ENCODE measurements around the gene PHF10. TPM values are rescaled to one million over a fixed set of nuclear protein-coding genes. Genes with fewer than 3 reads are reported as not detected.
A peak's percentile ranks its signal among the peaks of the same experiment; 100 is the strongest.

PHF10 gene
- total RNA-seq, 4 donors from 2014 or later = 25.8 to 67.9 (median 31.5) TPM

GRCh38 chr6:169729961-169730360 is 5.7 kb upstream of the PHF10 start:
- H3K4me1 ChIP-seq = peaks cover 0 to 9% (median 0%) of the 10 kb centered on the region in 3 donors
- H3K36me3 ChIP-seq = no peaks in the 10 kb centered on the region

GRCh38 chr6:169726963-169727362 is 2.7 kb upstream of the PHF10 start:
- intact Hi-C loops (cut with DNase I) = no loop called here
- Histone ChIP-seq H3K4me3 (no peak overlapping the region), H3K9me3 (no peaks in the 10 kb centered on the region), H3K36me3 (no peaks in the 10 kb centered on the region), H3K4me1 (peaks cover 0 to 23% (median 6%) of the 10 kb centered on the region in 3 donors), H3K27ac (no peak overlapping the region), H3K27me3 (no peaks in the 10 kb centered on the region)
- no peak for DNase-seq
- no peak for TF ChIP-seq CTCF (IDR thresholded peaks at IDR 0.05)
- TF ChIP-seq POLR2A (IDR thresholded peaks at IDR 0.05) = no peak

More at GRCh38 chr6:169729961-169730360, 5.7 kb upstream of the PHF10 start:
- intact Hi-C loops (cut with DNase I) = no loop called here
- TF ChIP-seq POLR2A (IDR thresholded peaks at IDR 0.05) (no peak), CTCF (IDR thresholded peaks at IDR 0.05) (no peak)
- Histone ChIP-seq H3K27me3 (no peaks in the 10 kb centered on the region), H3K4me3 (no peak overlapping the region), H3K27ac (no peak overlapping the region), H3K9me3 (no peaks in the 10 kb centered on the region)
- no peak for DNase-seq

GRCh38 chr6:169726049-169726400 is 1.7 kb upstream of the PHF10 start:
- 100% methylated on average over 1 of the region's 1 CpG for WGBS, 2 donors
- Histone ChIP-seq H3K9me3 (no peaks in the 10 kb centered on the region), H3K4me3 (no peak overlapping the region), H3K27me3 (no peaks in the 10 kb centered on the region), H3K36me3 (no peaks in the 10 kb centered on the region), H3K4me1 (peaks cover 8 to 32% (median 11%) of the 10 kb centered on the region in 3 donors), H3K27ac (peak overlapping the region in 3 of 4 donors; percentile 31 to 98 (median 95))
- no peak for TF ChIP-seq CTCF (IDR thresholded peaks at IDR 0.05)
- no peak for TF ChIP-seq POLR2A (IDR thresholded peaks at IDR 0.05)
- no peak for DNase-seq
- intact Hi-C loops (cut with DNase I) = no loop called here

- DNase-seq = no peak
- peak overlapping the region; percentile 93 to 99 (median 96) for H3K27ac ChIP-seq
- intact Hi-C loops (cut with DNase I) = no loop called here
- no peaks in the 10 kb centered on the region for H3K27me3 ChIP-seq
- peak in 2 of 4 donors; percentile 38 to 45 for TF ChIP-seq POLR2A (IDR thresholded peaks at IDR 0.05)
- TF ChIP-seq CTCF (IDR thresholded peaks at IDR 0.05) = no peak
- peak overlapping the region; percentile 72 to 95 (median 78) for H3K4me3 ChIP-seq
- H3K36me3 ChIP-seq = no peaks in the 10 kb centered on the region
- peaks cover 8 to 39% (median 11%) of the 10 kb centered on the region in 3 donors for H3K4me1 ChIP-seq
- no peaks in the 10 kb centered on the region for H3K9me3 ChIP-seq
- WGBS, 2 donors = 22 to 34% methylated on average over 20 to 29 of the region's 29 CpGs
Measured at GRCh38 chr6:169725125-169726048, 1.1 kb upstream of the PHF10 start.

GRCh38 chr6:169723991-169724493 is 258 bp downstream of the PHF10 start:
- WGBS, 2 donors = 40% methylated on average over 1 of the region's 89 CpGs; no CpG with 5 or more reads in 1 of the 2 donors
- H3K27me3 ChIP-seq = no peaks in the 10 kb centered on the region
- peaks cover 8 to 45% (median 11%) of the 10 kb centered on the region in 3 donors for H3K4me1 ChIP-seq
- H3K4me3 ChIP-seq = peak overlapping the region; percentile 72 to 95 (median 78)
- no peaks in the 10 kb centered on the region for H3K36me3 ChIP-seq
- intact Hi-C loops (cut with DNase I) = no loop called here
- peak overlapping the region; percentile 93 to 99 (median 96) for H3K27ac ChIP-seq
- no peak for DNase-seq
- TF ChIP-seq POLR2A (IDR thresholded peaks at IDR 0.05) = peak in 1 of 4 donors; percentile 11
- no peak for TF ChIP-seq CTCF (IDR thresholded peaks at IDR 0.05)
- H3K9me3 ChIP-seq = no peaks in the 10 kb centered on the region
